Measurements from ENCODE around the gene ARHGEF6. TPM values are rescaled to one million over a fixed set of nuclear protein-coding genes. Genes with fewer than 3 reads are reported as not detected.

The ARHGEF6 gene
- total RNA-seq, 1 donor from 2014 or later: 4.7 TPM

DNA sequence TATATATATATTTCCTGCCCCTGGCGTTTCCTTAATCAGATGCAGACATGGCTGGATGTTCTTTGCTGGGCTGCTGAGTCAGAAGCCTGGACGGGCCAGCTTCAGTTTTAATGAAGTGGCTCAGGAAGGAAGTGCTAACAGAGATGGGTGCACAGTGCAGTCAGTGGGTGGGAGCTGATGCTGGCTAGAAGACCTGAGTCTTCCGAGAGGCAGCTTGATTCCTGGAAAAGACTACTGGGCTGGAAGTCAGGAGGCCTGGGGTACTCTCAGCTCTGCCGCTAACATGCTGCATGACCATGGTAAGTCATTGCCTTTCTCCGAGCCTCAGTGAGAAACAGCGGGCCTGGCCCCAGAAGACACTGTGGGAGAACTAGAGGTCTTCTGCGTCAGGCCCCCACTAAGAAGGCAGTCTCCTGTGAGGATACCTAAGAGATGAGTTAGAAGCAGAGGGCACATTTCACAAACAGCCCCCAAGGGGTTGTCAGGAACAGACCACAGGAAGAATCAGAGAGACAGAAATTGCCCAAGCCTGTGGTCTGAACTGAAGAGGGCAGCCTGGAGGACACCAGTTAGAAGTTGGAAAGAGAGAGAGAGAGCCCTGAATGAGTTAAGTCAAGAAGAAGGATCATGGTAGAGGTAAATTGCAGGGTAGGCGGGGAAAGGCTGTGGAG lies 141.1 kb downstream of the ARHGEF6 start:
- H3K9me3 ChIP-seq (ENCODE audit: insufficient read depth, low read depth, low read length): no peaks in the 10 kb centered on the region
- DNase-seq (ENCODE audit: low read depth) (no peak), FAIRE-seq (no peak)
- H3K4me3 ChIP-seq (ENCODE audit: insufficient read depth, low read depth, low read length): no peak overlapping the region
- H3K4me2 ChIP-seq (ENCODE audit: low read length): no peak overlapping the region
- Mint-ChIP-seq H3K4me3 (ENCODE audit: unreplicated experiment) (no peak overlapping the region), H3K36me3 (ENCODE audit: low read depth, unreplicated experiment) (no peaks in the 10 kb centered on the region), H3K9me3 (ENCODE audit: unreplicated experiment) (no peaks in the 10 kb centered on the region), H3K27me3 (ENCODE audit: low read depth, unreplicated experiment) (peaks cover 3% of the 10 kb centered on the region), H3K4me1 (ENCODE audit: low read depth, unreplicated experiment) (peaks cover 2% of the 10 kb centered on the region), H3K27ac (ENCODE audit: unreplicated experiment) (no peak overlapping the region)
- TF ChIP-seq EZH2 (IDR thresholded peaks at IDR 0.05; ENCODE audit: insufficient read depth, low read length) (no peak), CTCF (IDR thresholded peaks at IDR 0.05; ENCODE audit: insufficient read depth, low read depth, low read length) (no peak)
- no peaks in the 10 kb centered on the region for H4K20me1 ChIP-seq (ENCODE audit: insufficient read depth, low read length)
- no peak overlapping the region for H2AFZ ChIP-seq (ENCODE audit: low read depth, low read length)
- no peak overlapping the region for H3K27ac ChIP-seq (ENCODE audit: low read depth, low read length)
- H3K4me1 ChIP-seq (ENCODE audit: insufficient read depth, low read length): no peaks in the 10 kb centered on the region
- H3K36me3 ChIP-seq (ENCODE audit: insufficient read depth, low read length): no peaks in the 10 kb centered on the region
- H3K79me2 ChIP-seq (ENCODE audit: insufficient read depth, low read length): no peaks in the 10 kb centered on the region
- no peak overlapping the region for H3K9ac ChIP-seq (ENCODE audit: low read length)
- no peaks in the 10 kb centered on the region for H3K27me3 ChIP-seq (ENCODE audit: insufficient read depth, low read length)

GRCh38 chrX:136636121-136636520 lies 144.6 kb downstream of the ARHGEF6 start:
- Histone ChIP-seq H3K4me3 (ENCODE audit: insufficient read depth, low read depth, low read length) (no peak overlapping the region), H3K36me3 (ENCODE audit: insufficient read depth, low read length) (no peaks in the 10 kb centered on the region), H3K27me3 (ENCODE audit: insufficient read depth, low read length) (no peaks in the 10 kb centered on the region), H2AFZ (ENCODE audit: low read depth, low read length) (no peak overlapping the region), H3K27ac (ENCODE audit: low read depth, low read length) (no peak overlapping the region), H3K79me2 (ENCODE audit: insufficient read depth, low read length) (no peaks in the 10 kb centered on the region), H3K4me2 (ENCODE audit: low read length) (no peak overlapping the region), H4K20me1 (ENCODE audit: insufficient read depth, low read length) (no peaks in the 10 kb centered on the region), H3K9me3 (ENCODE audit: insufficient read depth, low read depth, low read length) (no peaks in the 10 kb centered on the region), H3K4me1 (ENCODE audit: insufficient read depth, low read length) (no peaks in the 10 kb centered on the region), H3K9ac (ENCODE audit: low read length) (no peak overlapping the region)
- H3K4me3 Mint-ChIP-seq (ENCODE audit: unreplicated experiment): no peak overlapping the region
- FAIRE-seq (no peak), DNase-seq (ENCODE audit: low read depth) (no peak)
- peaks cover 2% of the 10 kb centered on the region for H3K4me1 Mint-ChIP-seq (ENCODE audit: low read depth, unreplicated experiment)
- peaks cover 3% of the 10 kb centered on the region for H3K27me3 Mint-ChIP-seq (ENCODE audit: low read depth, unreplicated experiment)
- no peaks in the 10 kb centered on the region for H3K36me3 Mint-ChIP-seq (ENCODE audit: low read depth, unreplicated experiment)
- no peaks in the 10 kb centered on the region for H3K9me3 Mint-ChIP-seq (ENCODE audit: unreplicated experiment)
- H3K27ac Mint-ChIP-seq (ENCODE audit: unreplicated experiment): no peak overlapping the region
- TF ChIP-seq EZH2 (IDR thresholded peaks at IDR 0.05; ENCODE audit: insufficient read depth, low read length): no peak
- TF ChIP-seq CTCF (IDR thresholded peaks at IDR 0.05; ENCODE audit: insufficient read depth, low read depth, low read length): no peak

DNA sequence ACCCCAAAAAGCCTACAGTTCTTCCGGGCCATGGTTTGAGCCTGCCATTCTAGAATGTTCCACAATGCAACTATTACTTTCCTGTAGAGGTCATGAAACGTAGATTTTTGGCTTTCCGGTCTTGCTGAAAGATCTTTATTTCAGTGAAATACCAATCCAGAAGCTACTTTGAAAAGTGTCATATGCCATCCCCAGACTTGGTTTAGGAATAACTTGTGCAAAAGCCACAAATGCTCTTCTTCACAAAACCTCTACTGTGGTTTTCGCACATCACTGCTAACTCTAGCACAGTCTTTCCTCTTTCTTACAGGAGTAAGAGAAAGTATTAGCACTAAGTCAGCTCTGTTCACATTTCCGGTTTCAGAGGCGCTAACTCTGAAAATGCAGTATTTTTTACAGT lies 145.5 kb downstream of the ARHGEF6 start:
- H4K20me1 ChIP-seq (ENCODE audit: insufficient read depth, low read length): no peaks in the 10 kb centered on the region
- Mint-ChIP-seq H3K27ac (ENCODE audit: unreplicated experiment) (no peak overlapping the region), H3K4me1 (ENCODE audit: low read depth, unreplicated experiment) (peaks cover 2% of the 10 kb centered on the region), H3K4me3 (ENCODE audit: unreplicated experiment) (no peak overlapping the region), H3K9me3 (ENCODE audit: unreplicated experiment) (no peaks in the 10 kb centered on the region), H3K36me3 (ENCODE audit: low read depth, unreplicated experiment) (no peaks in the 10 kb centered on the region), H3K27me3 (ENCODE audit: low read depth, unreplicated experiment) (peaks cover 3% of the 10 kb centered on the region)
- no peaks in the 10 kb centered on the region for H3K79me2 ChIP-seq (ENCODE audit: insufficient read depth, low read length)
- DNase-seq (ENCODE audit: low read depth): no peak
- no peaks in the 10 kb centered on the region for H3K27me3 ChIP-seq (ENCODE audit: insufficient read depth, low read length)
- no peak for TF ChIP-seq CTCF (IDR thresholded peaks at IDR 0.05; ENCODE audit: insufficient read depth, low read depth, low read length)
- no peak for TF ChIP-seq EZH2 (IDR thresholded peaks at IDR 0.05; ENCODE audit: insufficient read depth, low read length)
- H3K4me1 ChIP-seq (ENCODE audit: insufficient read depth, low read length): no peaks in the 10 kb centered on the region
- H3K27ac ChIP-seq (ENCODE audit: low read depth, low read length): no peak overlapping the region
- H3K4me2 ChIP-seq (ENCODE audit: low read length): no peak overlapping the region
- H3K9me3 ChIP-seq (ENCODE audit: insufficient read depth, low read depth, low read length): no peaks in the 10 kb centered on the region
- no peaks in the 10 kb centered on the region for H3K36me3 ChIP-seq (ENCODE audit: insufficient read depth, low read length)
- H2AFZ ChIP-seq (ENCODE audit: low read depth, low read length): no peak overlapping the region
- H3K9ac ChIP-seq (ENCODE audit: low read length): no peak overlapping the region
- no peak for FAIRE-seq
- H3K4me3 ChIP-seq (ENCODE audit: insufficient read depth, low read depth, low read length): no peak overlapping the region

All from astrocyte (in vitro differentiated cells and primary cell).